AG04450 (cell line): ENCODE measurements around the gene CTBP1. TPM values are rescaled to one million over a fixed set of nuclear protein-coding genes. Genes with fewer than 3 reads are reported as not detected.

Experiments
- CTCF ChIA-PET: fragments of 300-600, 350-600 bp; formaldehyde crosslinking; extraction: SDS; loops from one replicate; lab custom pipeline; 2022; ENCODE audit warnings: antibody characterized with exemption, inconsistent platforms; lab: Charles Lee
- POLR2A ChIA-PET: fragments of 350-600 bp; formaldehyde crosslinking; extraction: SDS; loops from one replicate; lab custom pipeline; 2021; ENCODE audit warnings: antibody characterized with exemption, inconsistent platforms; lab: Yijun Ruan, JAX
- DNase-seq: peaks from one replicate; pipeline ENCODE4 v3.0.0-alpha.2; 2011; ENCODE audit warnings: low read depth, low spot score
- H3K27ac ChIP-seq: one replicate; pipeline ENCODE4 v1.5.1; 2012; ENCODE audit warnings: low read depth, low read length, control low read depth
- H3K27me3 ChIP-seq: one replicate; pipeline ENCODE4 v1.6.0; 2012; ENCODE audit warnings: low read length; ENCODE audit not compliant: control insufficient read depth, insufficient read depth
- H3K4me3 ChIP-seq: 2 replicates; pipeline ENCODE4 v1.5.1; 2011; ENCODE audit warnings: mild to moderate bottlenecking, low read depth, low read length, control low read depth
- H3K9me3 ChIP-seq: 2 replicates; pipeline ENCODE4 v1.5.1; 2012; ENCODE audit warnings: low read length; ENCODE audit not compliant: control insufficient read depth, insufficient read depth
- CTCF ChIP-seq: IDR thresholded peaks from 2 replicates; pipeline ENCODE4 v1.5.1; 2011; ENCODE audit warnings: low read depth, low read length, control low read depth, inconsistent platforms
- polyA plus RNA-seq: library from polyadenylated mRNA; depleted of rRNA; stranded (reverse); fragments of >200 nt; gene quantifications from 2 replicates; pipeline ENCODE4 v1.2.3, GENCODE V29; 2011

Gene CTBP1
- polyA plus RNA-seq, 1 experiment, result 72.6 TPM

- no peak for TF ChIP-seq CTCF
- POLR2A ChIA-PET, result no interaction called here
Observed at GRCh38 chr4:1226598-1226997, 22.3 kb downstream of the CTBP1 start.

GRCh38 chr4:1226144-1226481, 22.8 kb downstream of the CTBP1 start:
- Histone ChIP-seq H3K27ac (no peak overlapping the region), H3K9me3 (peaks cover 31% of the 10 kb centered on the region; the same call in 1 of the 2 replicates), H3K4me3 (no peak overlapping the region), H3K27me3 (no peaks in the 10 kb centered on the region)
- DNase-seq, result no peak
- ChIA-PET POLR2A (no interaction called here), CTCF (no interaction called here)
- no peak for TF ChIP-seq CTCF

More at GRCh38 chr4:1226598-1226997, 22.3 kb downstream of the CTBP1 start:
- no peak overlapping the region for H3K27ac ChIP-seq
- DNase-seq, result no peak
- H3K9me3 ChIP-seq, result peaks cover 28% of the 10 kb centered on the region; the same call in 1 of the 2 replicates
- CTCF ChIA-PET, result no interaction called here
- H3K27me3 ChIP-seq, result no peaks in the 10 kb centered on the region
- no peak overlapping the region for H3K4me3 ChIP-seq

DNA sequence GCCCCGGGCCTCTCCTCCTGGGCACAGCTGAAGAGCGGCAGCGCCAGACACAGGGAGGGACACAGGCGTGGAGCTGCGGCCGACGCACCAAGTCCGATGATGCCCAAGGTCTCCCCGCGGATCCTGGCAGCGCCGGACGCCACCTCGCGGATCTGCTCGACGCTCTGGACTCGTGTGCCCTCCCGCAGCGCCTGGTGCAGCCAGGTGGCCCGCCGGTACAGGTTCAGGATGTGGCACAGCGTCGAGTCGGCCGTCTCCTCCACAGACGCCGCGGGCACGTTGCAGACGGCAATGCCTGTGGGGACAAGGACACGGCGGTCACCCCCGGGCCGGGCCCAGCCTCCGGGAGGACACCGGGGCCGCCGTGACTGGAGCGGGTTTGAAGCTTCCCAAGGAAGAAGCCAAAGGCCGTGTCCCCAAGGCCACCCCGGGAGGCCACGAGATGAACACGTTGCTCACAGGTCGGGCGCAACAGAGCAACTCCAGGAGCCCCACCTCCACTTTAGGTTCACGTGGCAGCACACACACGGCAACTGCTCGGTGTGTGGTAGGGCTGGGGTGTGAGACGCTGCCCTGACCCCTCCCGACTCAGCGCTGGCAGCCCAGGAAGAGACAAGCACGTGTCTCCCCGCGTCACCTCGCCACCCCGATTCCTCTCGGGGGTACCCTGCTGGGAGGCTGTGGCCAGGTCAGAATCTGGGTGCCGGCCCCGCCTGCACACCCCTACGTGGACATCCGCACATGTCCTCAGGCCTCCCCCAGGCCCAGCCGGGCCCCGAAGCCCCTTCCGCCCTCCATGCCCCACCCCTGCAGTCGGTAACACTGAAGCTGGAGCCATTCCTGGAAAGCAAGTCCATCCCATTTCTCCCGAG, 23.4 kb downstream of the CTBP1 start:
- peaks cover 30% of the 10 kb centered on the region; the same call in 1 of the 2 replicates for H3K9me3 ChIP-seq
- no peaks in the 10 kb centered on the region for H3K27me3 ChIP-seq
- no peak overlapping the region for H3K27ac ChIP-seq
- no peak overlapping the region for H3K4me3 ChIP-seq
- ChIA-PET CTCF (no interaction called here), POLR2A (no interaction called here)
- no peak for DNase-seq
- no peak for TF ChIP-seq CTCF

DNA sequence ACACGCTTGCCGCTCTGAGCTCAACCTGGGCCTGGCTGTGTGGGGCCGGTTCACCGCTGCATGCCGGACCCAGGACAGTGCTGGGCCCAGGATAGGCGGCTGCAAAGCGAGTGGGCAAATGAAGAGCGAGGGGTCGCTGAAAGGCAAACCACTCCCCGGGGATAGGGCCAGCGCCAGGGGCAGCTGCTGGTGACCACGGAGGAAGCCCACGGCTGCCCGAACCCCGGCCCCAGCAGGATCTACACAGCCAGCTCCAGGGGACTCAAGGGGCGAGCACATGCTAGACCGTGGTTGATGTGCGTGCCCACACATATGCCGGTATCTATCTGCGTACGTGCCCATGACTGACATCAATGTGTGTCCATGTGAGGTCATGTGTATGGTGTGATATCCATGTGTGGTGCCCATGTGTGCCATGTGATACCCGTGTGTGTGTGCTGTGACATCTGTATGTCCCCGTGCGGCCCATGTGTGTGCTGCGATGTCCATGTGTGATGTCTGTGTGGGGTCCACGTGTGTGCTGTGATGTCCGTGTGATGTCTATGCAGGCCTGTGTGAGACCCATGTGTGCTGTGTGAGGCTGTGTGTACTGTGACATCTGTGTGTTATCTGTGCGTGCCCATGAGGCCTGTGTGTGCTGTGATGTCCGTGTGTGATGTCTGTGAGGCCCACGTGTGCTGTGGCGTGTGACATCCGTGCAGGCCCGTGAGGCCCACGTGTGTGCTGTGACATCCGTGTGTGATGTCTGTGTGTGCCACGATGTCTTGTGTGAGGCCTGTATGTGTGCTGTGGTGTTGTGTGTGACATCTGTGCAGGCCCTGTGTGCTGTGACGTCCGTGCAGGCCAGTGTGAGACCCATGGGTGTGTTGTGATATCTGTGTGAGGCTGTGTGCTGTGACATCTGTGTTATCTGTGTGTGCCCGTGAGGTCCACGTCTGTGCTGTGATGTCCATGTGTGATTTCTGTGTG, 24.8 kb downstream of the CTBP1 start:
- no peak overlapping the region for H3K27ac ChIP-seq
- ChIA-PET CTCF (no interaction called here), POLR2A (no interaction called here)
- no peaks in the 10 kb centered on the region for H3K27me3 ChIP-seq
- no peak for DNase-seq
- peaks cover 24% of the 10 kb centered on the region; the same call in 1 of the 2 replicates for H3K9me3 ChIP-seq
- H3K4me3 ChIP-seq, result no peak overlapping the region
- no peak for TF ChIP-seq CTCF
